IMR-90 (cell line): ENCODE data around the gene SF3A2. TPM values are rescaled to one million over a fixed set of nuclear protein-coding genes. Genes with fewer than 3 reads are reported as not detected.
A peak's percentile ranks its signal among the peaks of the same experiment; 100 is the strongest.

ENCODE experiments used
- ATAC-seq: fragments of 200-7000 bp; cut with Tn5 transposase; 2 replicates; pipeline ENCODE4 v1.9.1; 2020; ENCODE audit warnings: low read depth, mild to moderate bottlenecking, moderate library complexity
- BruUV-seq: library from RNA; stranded (reverse); fragments of 400-500 nt; replicated peaks from 2 replicates; lab custom pipeline; 2021; lab: Mats Ljungman, UMichigan
- CTCF ChIA-PET: fragments of 300-600 bp; formaldehyde crosslinking; extraction: SDS; loops from one replicate; lab custom pipeline; 2021; ENCODE audit warnings: antibody characterized with exemption; lab: Yijun Ruan, JAX
- POLR2A ChIA-PET: fragments of 300-600 bp; sonication (Branson Sonifier 250); formaldehyde crosslinking; loops from one replicate; lab custom pipeline; 2022; ENCODE audit warnings: antibody characterized with exemption; ENCODE audit not compliant: unreplicated experiment; lab: Charles Lee
- DNase-seq: peaks from one replicate; pipeline ENCODE4 v3.0.0; 2013
- H2AFZ ChIP-seq: replicated peaks from 2 replicates; pipeline ENCODE3; 2013; ENCODE audit warnings: low read length, mild to moderate bottlenecking; ENCODE audit not compliant: poor library complexity
- H2AK5ac ChIP-seq: 2 replicates; pipeline ENCODE4 v1.6.1; 2013; ENCODE audit warnings: low read depth, low read length, inconsistent platforms
- H2AK9ac ChIP-seq: replicated peaks from 2 replicates; pipeline ENCODE3; 2013; ENCODE audit warnings: mild to moderate bottlenecking, low read depth, low read length, moderate library complexity; ENCODE audit not compliant: poor library complexity
- H2BK120ac ChIP-seq: 2 replicates; pipeline ENCODE4 v1.6.1; 2013; ENCODE audit warnings: low read depth, low read length, inconsistent platforms
- H2BK15ac ChIP-seq: 3 replicates; pipeline ENCODE4 v1.6.1; 2013; ENCODE audit warnings: low read depth, low read length, inconsistent platforms
- H2BK20ac ChIP-seq: 2 replicates; pipeline ENCODE4 v1.6.1; 2013; ENCODE audit warnings: low read depth, mild to moderate bottlenecking, inconsistent platforms, low read length, moderate library complexity
- H2BK5ac ChIP-seq: 2 replicates; pipeline ENCODE4 v1.6.1; 2013; ENCODE audit warnings: mild to moderate bottlenecking, low read depth, low read length, inconsistent platforms; ENCODE audit not compliant: poor library complexity, severe bottlenecking
- H3K14ac ChIP-seq: replicated peaks from 2 replicates; pipeline ENCODE4 v1.6.1; 2013; ENCODE audit warnings: low read depth, low read length, inconsistent platforms
- H3K18ac ChIP-seq: 2 replicates; pipeline ENCODE4 v1.6.1; 2013; ENCODE audit warnings: low read depth, low read length, control low read depth
- H3K23ac ChIP-seq: 2 replicates; pipeline ENCODE4 v1.6.1; 2013; ENCODE audit warnings: low read depth, low read length, inconsistent platforms
- H3K27ac ChIP-seq: 2 replicates; pipeline ENCODE4 v1.5.1; 2013; ENCODE audit warnings: mild to moderate bottlenecking, control low read depth, low read length; ENCODE audit not compliant: insufficient read depth
- H3K27me3 ChIP-seq: 2 replicates; pipeline ENCODE4 v1.6.1; 2013; ENCODE audit warnings: low read length; ENCODE audit not compliant: control insufficient read depth, insufficient read depth
- H3K36me3 ChIP-seq: 2 replicates; pipeline ENCODE4 v1.6.1; 2013; ENCODE audit warnings: low read length, mixed read lengths; ENCODE audit not compliant: control insufficient read depth, insufficient read depth
- H3K4ac ChIP-seq: 2 replicates; pipeline ENCODE4 v1.6.1; 2013; ENCODE audit warnings: low read depth, low read length, inconsistent platforms
- H3K4me1 ChIP-seq: 2 replicates; pipeline ENCODE4 v1.6.1; 2013; ENCODE audit warnings: low read length, mixed read lengths; ENCODE audit not compliant: control insufficient read depth, insufficient read depth
- H3K4me2 ChIP-seq: 2 replicates; pipeline ENCODE4 v1.6.1; 2013; ENCODE audit warnings: low read depth, mild to moderate bottlenecking, control low read depth, low read length, moderate library complexity
- H3K4me3 ChIP-seq: 2 replicates; pipeline ENCODE4 v1.5.1; 2013; ENCODE audit warnings: low read depth, mild to moderate bottlenecking, control low read depth, low read length, moderate library complexity; ENCODE audit not compliant: insufficient read depth
- H3K56ac ChIP-seq: 2 replicates; pipeline ENCODE4 v1.6.1; 2013; ENCODE audit warnings: low read length, inconsistent platforms; ENCODE audit not compliant: insufficient read depth; ENCODE audit errors: extremely low read depth
- H3K79me1 ChIP-seq, 2 experiments: 2 replicates each; pipeline ENCODE4 v1.6.1; 2013; ENCODE audit warnings: low read length in 2 of 2, inconsistent platforms in 1 of 2, low read depth in 1 of 2
- H3K9ac ChIP-seq: 2 replicates; pipeline ENCODE4 v1.6.1; 2013; ENCODE audit warnings: low read depth, low read length, control low read depth
- H3K9me1 ChIP-seq: 2 replicates; pipeline ENCODE4 v1.6.1; 2013; ENCODE audit warnings: low read length, inconsistent platforms; ENCODE audit not compliant: insufficient read depth
- H3K9me3 ChIP-seq: 2 replicates; pipeline ENCODE4 v1.6.1; 2013; ENCODE audit warnings: low read length; ENCODE audit not compliant: control insufficient read depth, insufficient read depth
- H4K20me1 ChIP-seq: 2 replicates; pipeline ENCODE4 v1.6.1; 2013; ENCODE audit warnings: low read length, inconsistent platforms; ENCODE audit not compliant: insufficient read depth
- H4K5ac ChIP-seq: 2 replicates; pipeline ENCODE4 v1.6.1; 2013; ENCODE audit warnings: mild to moderate bottlenecking, low read depth, low read length, control low read depth
- H4K8ac ChIP-seq, 2 experiments: 2 replicates each; pipeline ENCODE4 v1.6.1; 2013; ENCODE audit warnings: low read depth in 2 of 2, low read length in 2 of 2, control low read depth in 1 of 2, inconsistent platforms in 1 of 2
- H4K91ac ChIP-seq: 2 replicates; pipeline ENCODE4 v1.6.1; 2013; ENCODE audit warnings: low read depth, low read length, inconsistent platforms; ENCODE audit not compliant: insufficient read depth
- BHLHE40 ChIP-seq: fragments of 150-350 bp; IDR thresholded peaks from 2 replicates; pipeline ENCODE4 v1.6.1; 2016; ENCODE audit warnings: mild to moderate bottlenecking, low read depth, low read length
- CEBPB ChIP-seq: IDR thresholded peaks from 2 replicates; pipeline ENCODE4 v1.6.1; 2012; ENCODE audit warnings: low read depth, low read length, improper control_type of control experiment
- CTCF ChIP-seq: conservative IDR thresholded peaks from 2 replicates; pipeline ENCODE4 v1.5.1; 2012; ENCODE audit warnings: mild to moderate bottlenecking, low read depth, low read length, improper control_type of control experiment
- FOS ChIP-seq: fragments of 150-350 bp; IDR thresholded peaks from 2 replicates; pipeline ENCODE4 v1.6.1; 2016; ENCODE audit warnings: low read depth, low read length
- MAZ ChIP-seq: IDR thresholded peaks from 2 replicates; pipeline ENCODE4 v1.6.1; 2012; ENCODE audit warnings: low read depth, mild to moderate bottlenecking, low read length, improper control_type of control experiment, moderate library complexity, borderline replicate concordance
- MXI1 ChIP-seq: IDR thresholded peaks from 2 replicates; pipeline ENCODE4 v1.6.1; 2012; ENCODE audit warnings: low read depth, mild to moderate bottlenecking, low read length, moderate library complexity, borderline replicate concordance
- NFE2L2 ChIP-seq: fragments of 150-350 bp; IDR thresholded peaks from 2 replicates; pipeline ENCODE4 v1.6.1; 2016; ENCODE audit warnings: low read depth, mild to moderate bottlenecking, low read length
- POLR2A ChIP-seq: IDR thresholded peaks from 2 replicates; pipeline ENCODE4 v1.6.1; 2012; ENCODE audit warnings: mild to moderate bottlenecking, low read depth, low read length
- RAD21 ChIP-seq: IDR thresholded peaks from 2 replicates; pipeline ENCODE4 v1.6.1; 2012; ENCODE audit warnings: low read length, improper control_type of control experiment
- RCOR1 ChIP-seq: IDR thresholded peaks from 2 replicates; pipeline ENCODE4 v1.6.1; 2012; ENCODE audit warnings: mild to moderate bottlenecking, low read length, improper control_type of control experiment; ENCODE audit not compliant: insufficient replicate concordance
- RFX5 ChIP-seq: IDR thresholded peaks from 2 replicates; pipeline ENCODE4 v1.8.0; 2012; ENCODE audit warnings: low read depth, mild to moderate bottlenecking, low read length, moderate library complexity
- SMC3 ChIP-seq: fragments of 150-350 bp; IDR thresholded peaks from 2 replicates; pipeline ENCODE4 v1.6.1; 2016; ENCODE audit warnings: low read depth, mild to moderate bottlenecking, antibody characterized with exemption, low read length, moderate library complexity
- WGBS, 2 experiments: methylation state at CpG; one replicate each; pipeline versions ENCODE4 v1.1.5 to v1.1.7; 2013; ENCODE audit warnings: missing lambda C conversion rate in 2 of 2; ENCODE audit not compliant: insufficient read length in 1 of 2; ENCODE audit errors: extremely low coverage in 2 of 2; 5-methylcytosine and 5-hydroxymethylcytosine counted together
- dilution Hi-C: fragments of 300-500 bp; cut with HindIII; formaldehyde crosslinking; loops from one replicate; pipeline ENCODE4 v1.14.3; 2018; ENCODE audit warnings: low sequenced_read_pairs; ENCODE audit not compliant: unreplicated experiment
- in situ Hi-C: fragments of 300-500 bp; cut with MboI; formaldehyde crosslinking; loops from 3 replicates; pipeline ENCODE4 v1.14.3; 2019; ENCODE audit warnings: low sequenced_read_pairs, inconsistent platforms, mixed read lengths
- intact Hi-C: fragments of 100-400 bp; cut with micrococcal nuclease; formaldehyde crosslinking; loops from 2 replicates; pipeline ENCODE4 v1.10.0; 2022
- polyA plus RNA-seq, 3 experiments: library from polyadenylated mRNA; depleted of rRNA; stranded (reverse); fragments of >200 nt; gene quantifications; 2 replicates each; pipeline ENCODE4 v1.2.3, GENCODE V29; 2012; ENCODE audit warnings: low replicate concordance in 1 of 3
- total RNA-seq: library from RNA; depleted of rRNA; stranded (reverse); fragments of >200 nt; gene quantifications from 2 replicates; pipeline ENCODE4 v1.2.3, GENCODE V29; 2012
- TF ChIP-seq, protein P1 (sequence below): fragments of 150-350 bp; IDR thresholded peaks from 2 replicates; pipeline ENCODE4 v1.6.1; 2016; ENCODE audit warnings: low read depth, mild to moderate bottlenecking, low read length, moderate library complexity, borderline replicate concordance
- TF ChIP-seq, protein P2 (sequence below): fragments of 150-350 bp; IDR thresholded peaks from 2 replicates; pipeline ENCODE4 v1.6.1; 2017; ENCODE audit warnings: mild to moderate bottlenecking, antibody characterized with exemption, low read length, low read depth

Gene SF3A2
- total and polyA plus RNA-seq, 2 of the 4 experiments (the other 2 are of a cell fraction) = 4.8 to 34.5 TPM

- in situ Hi-C loops = no loop called here
- DNase-seq = no peak
Measured at GRCh38 chr19:2234996-2235380, 1.6 kb upstream of the SF3A2 start.

More at GRCh38 chr19:2234996-2235380, 1.6 kb upstream of the SF3A2 start:
- TF ChIP-seq RFX5 (no peak), CTCF (no peak), BHLHE40 (no peak), RAD21 (no peak), POLR2A (no peak), SMC3 (no peak), MAZ (no peak), MXI1 (no peak), CEBPB (no peak), NFE2L2 (no peak), FOS (no peak), RCOR1 (no peak)
- TF ChIP-seq, protein P1, sequence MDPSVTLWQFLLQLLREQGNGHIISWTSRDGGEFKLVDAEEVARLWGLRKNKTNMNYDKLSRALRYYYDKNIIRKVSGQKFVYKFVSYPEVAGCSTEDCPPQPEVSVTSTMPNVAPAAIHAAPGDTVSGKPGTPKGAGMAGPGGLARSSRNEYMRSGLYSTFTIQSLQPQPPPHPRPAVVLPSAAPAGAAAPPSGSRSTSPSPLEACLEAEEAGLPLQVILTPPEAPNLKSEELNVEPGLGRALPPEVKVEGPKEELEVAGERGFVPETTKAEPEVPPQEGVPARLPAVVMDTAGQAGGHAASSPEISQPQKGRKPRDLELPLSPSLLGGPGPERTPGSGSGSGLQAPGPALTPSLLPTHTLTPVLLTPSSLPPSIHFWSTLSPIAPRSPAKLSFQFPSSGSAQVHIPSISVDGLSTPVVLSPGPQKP = no peak
- TF ChIP-seq, protein P2, sequence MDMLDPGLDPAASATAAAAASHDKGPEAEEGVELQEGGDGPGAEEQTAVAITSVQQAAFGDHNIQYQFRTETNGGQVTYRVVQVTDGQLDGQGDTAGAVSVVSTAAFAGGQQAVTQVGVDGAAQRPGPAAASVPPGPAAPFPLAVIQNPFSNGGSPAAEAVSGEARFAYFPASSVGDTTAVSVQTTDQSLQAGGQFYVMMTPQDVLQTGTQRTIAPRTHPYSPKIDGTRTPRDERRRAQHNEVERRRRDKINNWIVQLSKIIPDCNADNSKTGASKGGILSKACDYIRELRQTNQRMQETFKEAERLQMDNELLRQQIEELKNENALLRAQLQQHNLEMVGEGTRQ = no peak
- Histone ChIP-seq H3K9me3 (no peaks in the 10 kb centered on the region), H3K56ac (no peak overlapping the region), H3K9me1 (peaks cover 6% of the 10 kb centered on the region), H3K79me1 (peaks cover 0 to 60% of the 10 kb centered on the region in 2 experiments; a peak in 3 of 4 replicates), H3K18ac (no peak overlapping the region), H3K4me2 (peak overlapping the region; percentile 96), H2BK5ac (no peak overlapping the region), H4K91ac (peak overlapping the region; percentile 24), H3K4me3 (peak overlapping the region; percentile 67), H3K4ac (peak overlapping the region; percentile 78), H2AK9ac (peak overlapping the region; percentile 90), H2AK5ac (peak overlapping the region; percentile 86), H2BK15ac (no peak overlapping the region), H4K20me1 (peaks cover 40% of the 10 kb centered on the region), H3K27ac (peak overlapping the region; percentile 73; the same call in 1 of the 2 replicates), H4K5ac (no peak overlapping the region), H3K9ac (peak overlapping the region; percentile 75), H2BK20ac (no peak overlapping the region), H3K23ac (peak overlapping the region; percentile 87), H3K4me1 (peaks cover 12% of the 10 kb centered on the region), H3K14ac (peak overlapping the region; percentile 68), H2BK120ac (no peak overlapping the region), H2AFZ (no peak overlapping the region), H3K36me3 (peaks cover 33% of the 10 kb centered on the region), H3K27me3 (no peaks in the 10 kb centered on the region), H4K8ac (peak overlapping the region; percentile 55 to 60; a peak in 1 of 4 replicates)
- BruUV-seq = no TSS peak
- intact Hi-C loops (loop anchor here (1.0 to 5.0 kb wide), 2 partner anchors 49 to 377 kb away; no protein-coding TSS in a partner anchor), dilution Hi-C loops (no loop called here)
- ATAC-seq = no peak
- no CpG with 5 or more reads among the region's 6 CpGs for WGBS, 2 experiments
- ChIA-PET POLR2A (no interaction called here), CTCF (interaction anchor here (1.0 kb wide), 1 partner anchor 83 kb away, joined by 4 read pairs; the partner anchor contains the start of gene AP3D1)
